T47D (cell line): ENCODE measurements around the gene IFRD1.

Experiments
- DNase-seq, 2 experiments: peaks; one replicate each; pipeline versions ENCODE4 v3.0.0 to v3.0.0-alpha.2; 2011 to 2012; ENCODE audit warnings: low read depth in 1 of 2, low spot score in 1 of 2
- JUND ChIP-seq: IDR thresholded peaks from 2 replicates; pipeline ENCODE4 v1.6.1; 2012; ENCODE audit warnings: low read depth
- in situ Hi-C: cut with HindIII; loops from 2 replicates; pipeline ENCODE4 v1.10.0; 2016; ENCODE audit warnings: low sequenced_read_pairs, low pct_unique_long_range_greater_than_20kb

Gene IFRD1

DNA sequence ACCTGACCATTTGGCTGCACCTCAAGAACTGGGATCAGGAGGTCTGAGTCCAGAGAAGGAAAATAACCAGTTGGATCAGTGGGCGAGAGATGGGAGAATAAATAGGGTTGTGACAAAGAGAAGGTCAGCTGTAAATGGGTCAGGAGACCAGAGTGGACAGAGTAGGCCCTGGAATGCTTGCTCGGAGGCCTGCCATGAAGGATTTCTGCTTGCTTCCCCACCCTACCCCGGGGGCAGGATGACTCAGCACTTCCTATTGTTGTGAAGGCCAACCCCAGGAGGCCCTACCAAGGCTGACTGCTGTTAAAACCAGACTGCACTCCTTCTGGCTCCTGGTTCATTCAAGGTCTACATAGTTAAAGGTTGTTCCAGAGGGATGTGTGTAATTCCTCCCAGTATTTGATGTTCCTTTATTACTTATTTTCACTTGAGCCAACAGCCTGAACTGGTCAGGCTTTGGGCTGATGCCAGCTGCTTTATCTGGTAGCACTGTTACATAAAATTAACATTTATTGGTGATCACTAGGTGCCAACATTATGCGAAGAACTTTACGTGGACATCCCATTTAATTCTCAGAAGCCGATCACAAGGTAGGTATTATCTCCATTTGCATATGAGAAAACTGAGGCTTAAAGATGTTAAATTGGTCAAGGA lies 27.3 kb upstream of the IFRD1 start:
- peak in 1 of 2 experiments; percentile 93 for DNase-seq
- in situ Hi-C loops, result no loop called here
- peak; percentile 50; the same call in 1 of the 2 replicates for TF ChIP-seq JUND

GRCh38 chr7:112423987-112424386 lies 26.3 kb upstream of the IFRD1 start:
- no peak for TF ChIP-seq JUND
- in situ Hi-C loops, result no loop called here
- DNase-seq, result no peak

DNA sequence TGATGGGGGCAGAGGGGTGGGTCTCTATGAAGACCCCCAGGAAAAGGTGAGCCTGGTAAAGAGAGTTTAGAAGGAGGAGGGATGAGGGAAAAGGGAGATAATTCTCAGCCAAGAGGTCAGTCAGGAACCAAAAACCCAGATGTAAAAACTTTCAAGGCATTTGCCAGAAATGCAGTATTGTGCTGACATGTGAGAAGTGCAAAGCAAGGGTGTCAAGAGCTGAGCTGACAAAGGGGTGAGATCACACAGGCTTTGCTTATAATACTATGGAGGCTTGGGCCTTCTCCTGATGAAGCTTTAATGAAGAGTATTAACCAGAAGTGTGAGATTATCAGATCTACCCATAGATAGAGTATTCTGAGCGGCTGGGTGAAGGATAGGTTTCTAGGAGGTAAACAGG lies 22.3 kb upstream of the IFRD1 start:
- TF ChIP-seq JUND, result no peak
- in situ Hi-C loops, result no loop called here
- no peak for DNase-seq

- no peak for TF ChIP-seq JUND
- in situ Hi-C loops, result no loop called here
- DNase-seq, result no peak
These were observed 21.5 kb upstream of the IFRD1 start for GRCh38 chr7:112428715-112429114.

DNA sequence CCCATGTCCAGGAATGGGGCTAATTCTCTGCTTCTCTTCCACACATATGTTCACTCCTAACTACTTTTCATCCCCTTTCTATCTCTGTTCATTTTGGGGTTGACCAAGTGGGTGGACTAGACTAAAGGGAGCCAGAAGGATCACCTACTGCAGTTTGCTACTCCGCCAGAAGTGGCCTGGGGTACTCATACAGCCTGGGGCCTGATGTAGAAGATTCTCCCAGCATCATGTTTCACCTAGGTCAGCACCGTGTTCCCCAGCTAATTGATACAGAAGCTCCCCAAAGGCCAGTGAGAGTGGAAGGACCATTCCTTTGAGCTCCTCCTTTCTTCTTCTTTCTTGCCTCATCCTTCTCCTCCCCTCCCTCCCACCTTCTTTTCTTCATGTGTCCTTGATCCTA lies 19.6 kb upstream of the IFRD1 start:
- no peak for DNase-seq
- TF ChIP-seq JUND, result no peak
- in situ Hi-C loops, result no loop called here

- DNase-seq, result no peak
- in situ Hi-C loops, result no loop called here
- TF ChIP-seq JUND, result no peak
These were observed 18.5 kb upstream of the IFRD1 start for GRCh38 chr7:112431803-112432202.

DNA sequence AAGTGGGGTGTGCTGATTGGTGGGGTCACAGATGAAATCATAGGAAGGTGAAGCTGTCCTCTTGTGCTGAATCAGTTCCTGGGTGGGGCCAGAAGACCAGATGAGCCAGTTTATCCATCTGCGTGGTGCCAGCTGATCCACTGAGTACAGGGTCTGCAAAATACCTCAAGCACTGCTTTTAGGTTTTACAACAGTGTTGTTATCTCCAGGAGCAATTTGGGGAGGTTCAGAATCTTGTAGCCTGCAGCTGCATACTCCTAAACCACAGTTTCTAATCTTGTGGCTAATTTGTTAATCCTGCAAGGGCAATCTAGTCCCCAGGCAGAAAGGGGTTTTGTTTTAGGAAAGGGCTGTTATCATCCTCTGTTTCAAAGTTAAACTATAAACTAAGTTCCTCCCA lies 17.0 kb upstream of the IFRD1 start:
- in situ Hi-C loops, result no loop called here
- no peak for DNase-seq
- no peak for TF ChIP-seq JUND

DNA sequence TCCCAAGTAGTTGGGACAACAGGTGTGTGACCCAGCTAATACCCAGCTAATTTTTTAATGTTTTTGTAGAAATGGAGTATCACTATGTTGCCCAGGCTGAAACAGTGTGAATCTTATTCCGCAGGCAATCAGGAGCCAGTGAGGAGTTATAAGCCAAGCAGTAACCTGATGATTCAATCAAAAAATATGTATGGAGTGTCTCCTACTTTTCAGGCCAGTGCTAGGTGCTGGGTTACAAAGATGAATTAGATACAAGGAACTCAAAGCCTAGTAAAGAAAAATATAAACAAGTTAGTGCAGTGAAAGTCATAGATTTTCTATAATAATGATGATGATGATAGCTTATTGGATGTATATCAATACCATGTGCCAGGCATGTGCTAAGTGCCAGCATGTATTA lies 13.2 kb upstream of the IFRD1 start:
- TF ChIP-seq JUND, result no peak
- in situ Hi-C loops, result no loop called here
- DNase-seq, result no peak

DNA sequence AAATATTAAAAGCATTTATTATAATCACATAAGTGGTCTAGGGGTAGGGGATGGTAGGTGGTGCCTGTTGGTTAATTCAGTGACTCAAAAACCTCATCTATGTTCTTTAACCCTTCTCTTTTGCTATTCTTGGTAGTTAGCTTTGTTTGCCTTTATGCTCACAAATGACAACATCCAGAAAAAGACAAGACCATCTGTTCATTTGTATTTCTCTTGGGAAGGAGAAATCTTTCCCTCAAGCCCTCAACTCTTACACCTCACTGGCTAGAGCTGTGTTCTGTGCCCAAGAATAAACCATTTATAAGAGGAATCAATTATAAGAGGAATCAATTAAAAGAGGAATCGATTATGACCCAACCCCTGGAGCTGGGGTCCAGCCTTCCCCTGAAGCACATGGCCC lies 10.8 kb upstream of the IFRD1 start:
- no peak for DNase-seq
- no peak for TF ChIP-seq JUND
- in situ Hi-C loops, result no loop called here

DNA sequence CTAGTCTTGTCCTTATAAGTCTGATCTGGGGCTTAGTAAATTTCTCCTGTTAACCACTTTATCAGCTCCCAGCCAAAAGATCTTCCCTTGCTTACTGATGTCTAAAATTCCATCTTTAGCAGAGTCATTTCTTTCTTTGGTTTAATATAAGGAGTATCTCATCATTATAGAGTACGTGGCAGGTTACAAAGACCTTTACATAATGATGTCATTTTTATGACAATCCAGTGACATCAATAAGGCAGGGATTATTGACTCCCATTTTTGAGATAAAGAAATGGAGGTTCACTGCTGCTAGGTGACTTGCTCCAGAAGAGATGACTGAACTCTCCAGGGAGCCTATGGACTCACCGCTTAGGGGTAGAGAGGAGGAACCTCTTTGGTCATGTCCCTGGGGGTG lies 8.1 kb upstream of the IFRD1 start:
- in situ Hi-C loops, result no loop called here
- no peak for TF ChIP-seq JUND
- no peak for DNase-seq

GRCh38 chr7:112444505-112444904 lies 5.8 kb upstream of the IFRD1 start:
- no peak for DNase-seq
- in situ Hi-C loops, result no loop called here
- TF ChIP-seq JUND, result no peak

DNA sequence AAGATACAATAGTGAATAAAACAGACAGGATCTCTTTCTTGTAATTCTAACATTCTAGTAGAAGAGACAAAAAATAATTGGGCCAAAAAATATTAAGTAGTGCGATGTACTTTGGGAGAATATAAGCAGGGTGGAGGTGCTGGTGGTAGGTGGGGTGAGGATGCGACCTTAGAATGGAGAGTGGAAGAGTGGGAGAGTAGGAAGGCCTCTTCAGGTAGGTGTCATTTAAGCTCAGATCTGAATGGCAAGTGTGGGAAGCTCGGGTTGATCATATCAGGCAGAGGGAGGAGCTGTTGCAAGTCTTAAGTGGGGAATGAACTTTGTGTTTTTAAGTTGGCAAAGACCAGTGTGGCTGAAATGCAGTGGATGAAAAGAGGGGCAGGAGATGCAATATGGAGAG lies 3.8 kb upstream of the IFRD1 start:
- DNase-seq, result no peak
- in situ Hi-C loops, result no loop called here

GRCh38 chr7:112447406-112447805 lies 2.9 kb upstream of the IFRD1 start:
- in situ Hi-C loops, result no loop called here
- TF ChIP-seq JUND, result no peak
- no peak for DNase-seq

More for the DNA sequence above, 3.8 kb upstream of the IFRD1 start:
- no peak for TF ChIP-seq JUND

DNA sequence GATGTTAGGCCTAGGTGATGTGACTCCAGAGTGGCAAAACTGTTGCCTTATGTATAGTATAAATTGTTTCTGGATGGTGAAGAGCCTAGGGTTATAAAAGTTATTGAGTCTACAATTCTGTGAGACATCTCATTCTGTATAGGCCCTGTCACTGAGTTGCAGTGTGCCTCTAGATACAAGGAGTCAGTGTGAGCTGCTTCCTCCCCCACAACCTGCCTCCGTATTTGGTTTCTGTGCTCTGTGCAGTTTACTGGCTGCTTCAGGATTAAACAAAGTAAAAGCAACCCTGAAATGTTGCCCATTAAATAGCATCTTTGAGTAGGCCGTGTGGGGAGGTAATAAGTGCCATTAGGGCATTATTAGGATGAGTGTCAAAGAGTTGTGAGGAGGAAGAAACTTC lies 1.9 kb upstream of the IFRD1 start:
- TF ChIP-seq JUND, result no peak
- in situ Hi-C loops, result no loop called here
- no peak for DNase-seq
